T-cell (primary cell): Measurements from ENCODE around the gene SPOP. TPM values are rescaled to one million over a fixed set of nuclear protein-coding genes. Genes with fewer than 3 reads are reported as not detected.

Experiments
- ATAC-seq, 4 experiments: fragments of 200-7000 bp in 3 of 4; fragments of 150-1000 bp in 1 of 4; cut with Tn5 transposase; replicated peaks in 1 of 4; 1 replicate in 3 of 4; 2 replicates in 1 of 4; pipeline ENCODE4 v1.10.0; 2021; ENCODE audit warnings: moderate library complexity in 3 of 4, mild to moderate bottlenecking in 2 of 4, moderate number of reproducible peaks in 1 of 4
- CTCF ChIA-PET, 2 donors: fragments of 300-600 bp; sonication (Branson Sonifier 250); formaldehyde crosslinking; loops; one replicate each; lab custom pipeline; 2022; ENCODE audit warnings: antibody characterized with exemption in 2 of 2; lab: Charles Lee
- POLR2A ChIA-PET, 2 donors: fragments of 300-600 bp; sonication (Branson Sonifier 250); formaldehyde crosslinking; loops; one replicate each; lab custom pipeline; 2022; ENCODE audit warnings: antibody characterized with exemption in 2 of 2; lab: Charles Lee
- DNase-seq, 35 experiments: peaks; one replicate each; pipeline versions ENCODE4 v3.0.0 to v3.0.0-alpha.2; 2013 to 2023
- H3K27ac ChIP-seq: one replicate; pipeline ENCODE4 v1.5.1; 2013; ENCODE audit warnings: low read length
- H3K27me3 ChIP-seq, 2 experiments: replicated peaks in 1 of 2; 1 replicate in 1 of 2; 2 replicates in 1 of 2; pipeline versions ENCODE4 v1.6.1 to v1.7.0; 2013; ENCODE audit warnings: low read length in 1 of 2, mixed read lengths in 1 of 2; ENCODE audit not compliant: control insufficient read depth in 2 of 2, insufficient read depth in 2 of 2; ENCODE audit errors: extremely low read depth in 1 of 2
- H3K36me3 ChIP-seq, 2 donors: 1 replicate in 1 of 2; 2 replicates in 1 of 2; pipeline versions ENCODE4 v1.6.1 to v1.7.0; 2013; ENCODE audit warnings: low read length in 1 of 2; ENCODE audit not compliant: control insufficient read depth in 2 of 2, insufficient read depth in 1 of 2; ENCODE audit errors: extremely low read depth in 1 of 2
- H3K4me1 ChIP-seq, 2 experiments: 1 replicate in 1 of 2; 2 replicates in 1 of 2; pipeline versions ENCODE4 v1.6.1 to v1.7.0; 2013; ENCODE audit warnings: low read length in 2 of 2, mixed read lengths in 1 of 2; ENCODE audit not compliant: insufficient read depth in 2 of 2, control insufficient read depth in 1 of 2; ENCODE audit errors: extremely low read depth in 1 of 2
- H3K4me3 ChIP-seq, 2 donors: 1 replicate in 1 of 2; 2 replicates in 1 of 2; pipeline versions ENCODE4 v1.5.1 to v1.7.0; 2013; ENCODE audit warnings: mild to moderate bottlenecking in 2 of 2, low read length in 1 of 2, moderate library complexity in 1 of 2; ENCODE audit not compliant: control insufficient read depth in 1 of 2; ENCODE audit errors: extremely low read depth in 1 of 2
- H3K9me3 ChIP-seq: 2 replicates; pipeline ENCODE4 v1.7.0; 2013
- H3K27ac Mint-ChIP-seq, 2 donors: one replicate each; pipeline ENCODE4 v1.8.0; 2020 to 2021; ENCODE audit warnings: mild to moderate bottlenecking in 2 of 2, mixed read lengths in 2 of 2
- H3K27me3 Mint-ChIP-seq, 2 donors: one replicate each; pipeline ENCODE4 v1.8.0; 2021 to 2022; ENCODE audit warnings: mixed read lengths in 2 of 2
- H3K36me3 Mint-ChIP-seq: one replicate; pipeline ENCODE4 v1.8.0; 2021; ENCODE audit warnings: mixed read lengths
- H3K4me1 Mint-ChIP-seq, 3 donors: one replicate each; pipeline ENCODE4 v1.8.0; 2020 to 2022; ENCODE audit warnings: mixed read lengths in 3 of 3, mild to moderate bottlenecking in 1 of 3
- H3K4me3 Mint-ChIP-seq, 3 donors: one replicate each; pipeline ENCODE4 v1.8.0; 2020 to 2022; ENCODE audit warnings: mild to moderate bottlenecking in 3 of 3, mixed read lengths in 3 of 3, moderate library complexity in 3 of 3
- H3K9me3 Mint-ChIP-seq, 3 donors: one replicate each; pipeline ENCODE4 v1.8.0; 2020 to 2022; ENCODE audit warnings: mixed read lengths in 3 of 3
- WGBS: methylation state at CpG from one replicate; pipeline ENCODE4 v1.1.5; 2013; ENCODE audit warnings: missing lambda C conversion rate; ENCODE audit not compliant: insufficient coverage; 5-methylcytosine and 5-hydroxymethylcytosine counted together
- total RNA-seq, 35 experiments: library from RNA in 6 of 35; stranded (reverse) in 6 of 35; fragments of 120-200 nt in 1 of 35; gene quantifications; one replicate each; pipeline versions ENCODE4 v1.2.1 to v1.2.4 and lab custom pipeline; 2013 to 2026

Gene SPOP
- total RNA-seq, 5 donors from 2014 or later (not counting 1 experiment from before 2014, with no cell fraction given), result 67.1 to 80.4 (median 71.5) TPM

- Mint-ChIP-seq H3K4me3 (peak overlapping the region in 1 of 3 donors; percentile 37), H3K4me1 (peaks cover 48 to 52% (median 50%) of the 10 kb centered on the region in 3 donors), H3K27ac (peak overlapping the region; percentile 71 to 82), H3K36me3 (peaks cover 6% of the 10 kb centered on the region), H3K27me3 (no peaks in the 10 kb centered on the region), H3K9me3 (no peaks in the 10 kb centered on the region)
- Histone ChIP-seq H3K4me1 (peaks cover 19 to 33% of the 10 kb centered on the region in 2 experiments), H3K27ac (peak overlapping the region; percentile 58), H3K4me3 (no peak overlapping the region), H3K36me3 (peaks cover 2 to 9% of the 10 kb centered on the region in 2 donors), H3K27me3 (no peaks in the 10 kb centered on the region), H3K9me3 (no peaks in the 10 kb centered on the region)
- ChIA-PET POLR2A (interaction anchor here in 1 of 2 donors (0.7 kb wide), 1 partner anchor 131 kb away, joined by 4 read pairs; no protein-coding TSS in a partner anchor), CTCF (interaction anchor here in 1 of 2 donors (1.2 to 1.8 kb wide), 5 partner anchors 13 to 302 kb away, joined by 3 to 10 read pairs (median 3); partner anchors contain the start of gene FAM117A)
- WGBS, result 53% methylated on average over 11 of the region's 16 CpGs
- peak in 34 of 35 experiments; percentile 22 to 79 (median 62) for DNase-seq
- peak; percentile 36 to 69 (median 56) for ATAC-seq
Observed at GRCh38 chr17:49694847-49695697, 17.2 kb upstream of the SPOP start.

DNA sequence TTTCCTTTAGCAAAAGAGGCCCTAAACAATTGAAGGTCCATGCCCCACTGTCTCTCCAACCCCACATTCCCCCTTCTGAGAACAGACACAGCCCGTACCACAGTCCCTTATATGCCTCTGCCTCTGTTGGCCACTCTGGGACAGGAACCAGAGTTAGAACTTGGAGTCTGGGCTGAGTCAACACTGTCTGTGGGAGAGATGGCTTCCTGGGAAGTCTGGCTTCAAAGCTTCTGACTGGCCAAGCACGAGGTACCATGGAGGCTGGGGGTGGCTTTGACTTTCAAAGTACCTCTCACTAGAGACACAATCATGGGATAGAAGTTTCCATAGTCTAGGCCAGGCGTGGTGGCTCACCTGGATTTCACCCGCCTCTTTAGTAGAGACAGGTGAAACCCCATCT, 14.9 kb upstream of the SPOP start:
- POLR2A ChIA-PET, result interaction anchor here in 1 of 2 donors (0.5 to 0.7 kb wide), 2 partner anchors 23 to 71 kb away, joined by 4 to 6 read pairs; no protein-coding TSS in a partner anchor
- ATAC-seq (no peak), DNase-seq (no peak)
- Histone ChIP-seq H3K27ac (no peak overlapping the region), H3K9me3 (no peaks in the 10 kb centered on the region), H3K4me1 (peaks cover 27 to 53% of the 10 kb centered on the region in 2 experiments), H3K4me3 (no peak overlapping the region), H3K36me3 (peaks cover 0 to 2% of the 10 kb centered on the region in 2 donors), H3K27me3 (no peaks in the 10 kb centered on the region)
- H3K9me3 Mint-ChIP-seq, result no peaks in the 10 kb centered on the region
- H3K27me3 Mint-ChIP-seq, result no peaks in the 10 kb centered on the region
- no CpG with 5 or more reads among the region's 4 CpGs for WGBS
- peak overlapping the region in 1 of 2 donors; percentile 68 for H3K27ac Mint-ChIP-seq
- H3K4me3 Mint-ChIP-seq, result no peak overlapping the region
- no peaks in the 10 kb centered on the region for H3K36me3 Mint-ChIP-seq
- CTCF ChIA-PET, result interaction anchor here in 1 of 2 donors (0.7 kb wide), 1 partner anchor 16 kb away, joined by 3 read pairs; no protein-coding TSS in a partner anchor
- H3K4me1 Mint-ChIP-seq, result peaks cover 55 to 62% (median 58%) of the 10 kb centered on the region in 3 donors

DNA sequence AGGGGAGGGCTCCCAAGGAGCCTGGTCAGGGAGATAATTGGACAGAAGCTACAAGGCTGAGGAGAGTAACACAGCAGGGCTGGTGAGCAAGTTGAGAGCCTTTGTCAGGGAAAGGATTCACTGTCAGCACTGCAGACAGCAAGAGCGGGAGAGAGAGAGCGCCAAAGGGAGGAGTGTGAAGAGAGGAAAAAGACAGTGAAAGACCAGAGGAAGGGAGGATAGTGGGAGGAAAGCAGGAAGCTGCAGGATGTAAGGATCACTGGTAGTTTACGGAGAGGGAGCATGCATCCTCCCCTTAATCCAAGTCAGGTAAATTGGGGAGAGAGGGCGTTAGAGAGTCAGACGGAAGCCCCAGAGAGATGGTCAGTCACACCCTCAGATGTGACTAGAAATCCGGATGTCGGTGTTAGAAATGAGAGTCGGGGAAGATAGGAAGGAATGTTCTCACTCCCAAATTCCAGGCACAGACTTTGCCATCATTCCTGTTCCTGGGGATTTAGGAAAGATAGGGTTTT, 13.8 kb upstream of the SPOP start:
- POLR2A ChIA-PET, result no interaction called here
- Mint-ChIP-seq H3K4me3 (peak overlapping the region in 2 of 3 donors; percentile 1 to 52), H3K36me3 (no peaks in the 10 kb centered on the region), H3K27me3 (no peaks in the 10 kb centered on the region), H3K9me3 (no peaks in the 10 kb centered on the region), H3K4me1 (peaks cover 62 to 69% (median 67%) of the 10 kb centered on the region in 3 donors), H3K27ac (peak overlapping the region; percentile 29 to 67)
- ATAC-seq, result no peak
- Histone ChIP-seq H3K27ac (no peak overlapping the region), H3K4me3 (no peak overlapping the region), H3K4me1 (peaks cover 35 to 61% of the 10 kb centered on the region in 2 experiments), H3K36me3 (peaks cover 0 to 2% of the 10 kb centered on the region in 2 donors), H3K9me3 (no peaks in the 10 kb centered on the region), H3K27me3 (no peaks in the 10 kb centered on the region)
- DNase-seq, result no peak
- WGBS, result 100% methylated on average over 2 of the region's 8 CpGs
- CTCF ChIA-PET, result interaction anchor here in 1 of 2 donors (0.6 to 1.2 kb wide), 5 partner anchors 12 to 121 kb away, joined by 3 to 5 read pairs (median 4); no protein-coding TSS in a partner anchor

DNA sequence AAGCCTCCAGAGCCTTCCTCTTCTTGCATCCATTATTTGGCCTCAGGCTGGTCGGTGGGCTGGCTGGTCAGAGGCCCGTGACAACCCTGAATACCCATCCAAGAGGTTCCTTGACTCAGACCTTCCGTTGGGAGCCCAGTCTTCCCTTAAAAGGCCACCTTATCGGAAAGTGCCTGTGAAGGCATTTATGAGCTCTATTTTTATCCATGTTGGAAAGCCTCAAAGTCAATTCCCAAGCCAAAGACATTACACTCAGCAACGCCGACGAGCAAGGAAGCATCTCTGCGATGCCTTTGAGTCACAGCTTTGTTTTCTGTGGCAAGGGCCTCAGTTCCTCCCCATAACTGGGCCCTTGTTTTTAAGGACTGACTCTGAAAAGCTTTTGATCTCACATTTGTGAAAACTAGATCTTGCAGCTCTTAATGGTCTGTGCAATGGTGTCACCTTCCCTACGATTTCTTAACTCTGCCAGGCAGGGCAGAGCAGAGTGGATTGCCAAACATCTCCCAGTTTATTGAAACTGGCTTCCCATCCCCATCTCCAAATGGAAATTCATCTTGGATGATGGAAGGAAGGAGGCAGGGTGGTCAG, 13.3 kb upstream of the SPOP start:
- 80% methylated on average over 8 of the region's 9 CpGs for WGBS
- ChIA-PET POLR2A (interaction anchor here (0.5 to 0.6 kb wide), 3 partner anchors 62 to 1351 kb away, joined by 3 to 5 read pairs (median 4); no protein-coding TSS in a partner anchor), CTCF (interaction anchor here in 1 of 2 donors (0.6 to 1.2 kb wide), 6 partner anchors 11 to 120 kb away, joined by 3 to 5 read pairs (median 4); no protein-coding TSS in a partner anchor)
- Histone ChIP-seq H3K4me3 (no peak overlapping the region), H3K27ac (no peak overlapping the region), H3K36me3 (peaks cover 0 to 2% of the 10 kb centered on the region in 2 donors), H3K27me3 (no peaks in the 10 kb centered on the region), H3K4me1 (peaks cover 33 to 55% of the 10 kb centered on the region in 2 experiments), H3K9me3 (no peaks in the 10 kb centered on the region)
- Mint-ChIP-seq H3K4me3 (peak overlapping the region in 2 of 3 donors; percentile 41 to 52), H3K9me3 (no peaks in the 10 kb centered on the region), H3K4me1 (peaks cover 59 to 66% (median 64%) of the 10 kb centered on the region in 3 donors), H3K27me3 (no peaks in the 10 kb centered on the region), H3K36me3 (no peaks in the 10 kb centered on the region), H3K27ac (peak overlapping the region; percentile 63 to 66)
- ATAC-seq, result no peak
- no peak for DNase-seq

- no peaks in the 10 kb centered on the region for H3K9me3 ChIP-seq
- CTCF ChIA-PET, result interaction anchor here in 1 of 2 donors (0.6 to 1.2 kb wide), 4 partner anchors 10 to 375 kb away, joined by 3 to 4 read pairs (median 3); no protein-coding TSS in a partner anchor
- Mint-ChIP-seq H3K4me3 (peak overlapping the region in 1 of 3 donors; percentile 82), H3K36me3 (no peaks in the 10 kb centered on the region), H3K9me3 (no peaks in the 10 kb centered on the region), H3K27ac (peak overlapping the region in 1 of 2 donors; percentile 44), H3K27me3 (no peaks in the 10 kb centered on the region), H3K4me1 (peaks cover 50 to 57% (median 55%) of the 10 kb centered on the region in 3 donors)
- no peak overlapping the region for H3K27ac ChIP-seq
- no peak for DNase-seq
- H3K36me3 ChIP-seq, result peaks cover 0 to 2% of the 10 kb centered on the region in 2 donors
- H3K4me1 ChIP-seq, result peaks cover 26 to 48% of the 10 kb centered on the region in 2 experiments
- H3K4me3 ChIP-seq, result no peak overlapping the region
- no peak for ATAC-seq
- no peaks in the 10 kb centered on the region for H3K27me3 ChIP-seq
- POLR2A ChIA-PET, result interaction anchor here in 1 of 2 donors (0.5 kb wide), 1 partner anchor 63 kb away, joined by 4 read pairs; no protein-coding TSS in a partner anchor
- 83% methylated on average over 2 of the region's 2 CpGs for WGBS
Observed at GRCh38 chr17:49690256-49690655, 12.4 kb upstream of the SPOP start.
